NCI-H2171 (cell line): ENCODE measurements around the gene MYO5B.
"Not testable (repeated sequence)": the region's sequence is repeated elsewhere in the genome, so short reads cannot be mapped to it uniquely, and the experiment has no call there.

ENCODE experiments used
- DNase-seq: peaks from one replicate; lab custom pipeline; 2025; lab: John Stamatoyannopoulos, UW

The MYO5B gene

DNA sequence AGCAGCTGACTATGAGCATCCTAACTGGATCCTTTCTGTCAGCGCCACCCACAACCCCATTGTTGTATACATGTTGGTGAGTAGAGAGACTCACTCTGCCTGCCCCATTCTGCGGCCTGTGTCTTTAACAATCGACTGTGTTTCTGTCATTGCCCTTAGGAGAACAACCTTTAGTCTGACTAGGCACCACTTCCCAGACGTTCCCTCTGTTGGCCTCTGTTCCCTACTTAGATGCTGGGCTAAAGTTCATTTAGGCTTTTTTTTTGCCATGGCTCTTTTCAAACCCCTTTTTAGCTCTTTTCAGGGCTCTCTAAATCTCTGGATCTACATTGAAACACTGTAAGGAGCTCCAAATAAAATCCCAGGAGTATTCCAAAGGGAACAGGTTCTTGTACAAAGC, 361.1 kb downstream of the MYO5B start:
- DNase-seq: no peak

DNA sequence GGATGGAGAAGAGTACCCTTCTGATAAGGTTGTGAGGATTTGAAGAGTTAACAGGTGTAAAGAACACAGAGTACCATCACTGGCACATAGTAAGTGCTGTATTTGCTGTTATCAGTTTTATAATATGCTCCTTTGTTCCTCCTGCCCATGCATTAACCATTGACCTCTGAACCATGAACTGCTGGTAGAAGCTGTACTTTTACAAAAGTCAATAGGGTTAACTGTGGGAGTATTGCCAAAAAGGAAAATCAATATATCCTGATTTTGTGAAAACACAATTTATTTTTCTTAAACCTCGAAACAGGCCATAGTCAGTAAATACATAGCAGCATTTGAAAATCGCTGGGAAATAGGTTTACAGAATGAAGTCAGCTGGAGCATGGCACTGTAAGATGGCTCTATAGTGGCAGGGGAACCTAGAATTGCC, 362.7 kb downstream of the MYO5B start:
- DNase-seq: no peak

DNA sequence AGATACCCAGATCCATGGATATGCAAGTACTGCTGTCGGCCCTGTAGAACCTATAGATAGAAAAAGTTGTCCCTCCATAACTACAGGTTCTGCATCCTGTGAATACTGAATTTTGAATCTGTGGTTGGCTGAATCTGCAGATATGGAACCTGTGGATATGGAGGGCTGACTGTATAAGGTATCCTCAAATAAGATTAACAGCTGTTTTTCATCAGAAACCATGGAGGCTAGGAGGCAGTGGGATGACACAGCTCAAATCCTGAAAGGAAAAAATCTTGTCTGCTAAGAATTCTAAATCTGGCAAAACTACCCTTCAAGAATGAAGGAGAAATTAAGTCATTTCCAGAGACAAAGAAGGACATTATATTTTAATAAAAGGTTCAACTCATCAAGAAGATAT, 367.0 kb downstream of the MYO5B start:
- no peak for DNase-seq

DNA sequence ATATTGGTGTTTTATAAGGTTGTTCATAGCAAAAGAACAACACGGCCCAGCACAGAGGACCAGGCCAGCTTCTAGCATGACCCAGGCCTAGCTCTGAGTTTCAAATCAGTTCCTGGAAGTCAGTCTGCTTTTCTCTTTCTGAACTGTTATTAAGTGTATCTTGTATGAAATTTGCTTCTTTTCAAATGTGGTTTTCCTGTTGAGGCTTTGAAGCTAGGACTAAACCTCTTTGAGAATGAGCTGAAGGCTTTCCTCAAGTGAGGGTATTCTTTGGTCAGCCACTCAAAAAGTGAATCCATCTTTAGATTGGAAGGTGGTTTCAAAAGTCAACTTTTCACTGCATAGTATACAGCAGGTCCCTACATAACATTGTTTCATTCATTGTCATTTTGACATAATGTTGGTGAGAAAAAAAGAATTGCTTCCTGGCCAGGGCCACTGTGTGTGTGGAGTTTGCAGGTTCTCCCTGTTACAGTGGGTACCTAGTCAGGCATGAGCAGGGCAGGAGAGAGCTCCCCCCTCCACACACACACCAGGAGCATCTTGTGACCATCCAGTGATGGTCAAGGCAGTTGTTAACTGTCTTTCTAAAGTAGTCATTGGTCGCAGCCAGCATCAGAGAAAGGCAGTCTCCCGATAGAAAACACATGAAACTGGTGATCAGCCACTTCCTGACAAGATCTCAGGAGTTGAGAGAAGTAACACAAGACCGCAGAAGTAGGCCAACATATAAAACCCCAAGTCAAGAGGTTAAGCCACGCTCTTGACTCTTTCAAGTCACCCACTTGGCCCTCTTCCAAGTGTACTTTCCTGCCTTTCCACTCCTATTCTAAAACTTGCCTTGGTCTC, 374.9 kb downstream of the MYO5B start:
- DNase-seq: no peak

DNA sequence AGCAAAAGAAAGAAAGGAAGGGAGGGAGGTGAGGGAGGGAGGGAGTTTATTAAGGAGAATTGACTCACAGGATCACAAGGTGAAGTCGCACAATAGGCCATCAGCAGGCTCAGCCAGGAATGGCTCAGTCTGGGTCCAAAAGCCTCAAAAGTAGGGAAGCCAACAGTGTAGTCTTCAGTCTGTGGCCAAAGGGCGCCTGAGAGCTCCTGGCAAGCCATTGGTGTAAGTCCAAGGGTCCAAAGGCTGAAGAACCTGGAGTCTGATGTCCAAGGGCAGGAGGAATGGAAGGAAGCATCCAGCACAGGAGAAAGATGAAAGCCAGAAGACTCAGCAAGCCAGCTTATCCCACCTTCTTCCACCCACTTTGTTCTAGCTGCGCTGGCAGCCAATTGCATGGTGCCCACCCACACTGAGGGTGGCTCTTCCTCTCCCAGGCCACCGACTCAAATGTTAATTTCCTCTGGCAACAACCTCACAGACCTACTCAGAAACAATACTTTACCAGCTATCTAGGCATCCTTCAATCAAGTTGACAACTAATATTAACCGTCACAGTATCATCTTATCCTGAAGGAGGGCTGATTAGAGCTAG, 375.8 kb downstream of the MYO5B start:
- DNase-seq: no peak

DNA sequence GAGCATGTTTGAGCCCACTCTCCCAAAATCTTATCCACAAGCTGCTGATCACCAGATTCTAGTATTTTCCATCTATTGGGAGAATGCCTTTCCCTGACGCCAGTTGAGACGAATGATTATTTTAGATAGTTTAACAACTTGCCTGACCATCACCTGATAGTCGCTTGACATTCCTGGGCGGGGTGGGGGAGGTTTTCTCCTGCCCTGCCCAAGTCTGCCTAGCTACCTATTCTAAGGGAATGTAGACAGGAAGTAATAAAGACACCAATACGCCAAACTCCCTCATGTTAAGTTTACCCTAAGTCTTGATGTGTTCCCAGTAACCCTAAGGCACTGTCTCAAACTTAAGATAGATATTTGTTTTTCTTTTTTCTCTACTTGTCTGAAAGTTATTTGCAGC, 377.0 kb downstream of the MYO5B start:
- DNase-seq: no peak

DNA sequence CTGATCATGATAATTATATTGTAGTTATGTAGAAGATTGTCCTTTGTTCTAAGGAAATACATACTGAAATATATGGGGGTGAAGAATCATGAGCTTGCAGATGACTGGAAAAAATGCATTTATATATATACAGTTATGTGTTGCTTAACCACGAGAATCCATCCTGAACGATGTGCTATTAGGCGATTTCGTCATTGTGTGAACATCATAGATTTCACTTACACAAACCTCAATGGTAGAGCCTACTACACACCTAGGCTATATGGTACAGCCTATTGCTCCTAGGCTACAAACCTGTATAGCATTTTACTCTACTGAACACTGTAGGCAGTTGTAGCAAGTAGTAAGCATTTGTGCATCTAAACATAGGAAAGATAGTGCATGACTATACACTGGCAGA, 379.0 kb downstream of the MYO5B start:
- no peak for DNase-seq

DNA sequence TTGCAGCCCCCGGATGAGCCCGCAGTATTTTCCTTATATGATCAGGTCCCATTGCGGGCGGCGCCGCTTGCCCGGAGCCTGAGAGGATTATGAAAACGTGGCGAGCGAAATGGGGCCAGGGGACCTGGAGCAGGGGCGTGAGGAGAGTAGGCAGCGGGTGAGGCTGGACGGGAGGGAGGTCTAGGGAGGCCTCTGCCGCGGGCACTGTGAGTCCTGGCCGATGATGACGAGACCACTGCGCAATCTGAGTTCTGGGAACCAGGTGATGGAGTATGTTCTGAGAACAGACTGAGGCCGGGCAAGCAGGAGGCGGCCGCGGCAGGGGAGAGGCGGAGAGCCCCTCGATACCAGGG, 380.8 kb downstream of the MYO5B start:
- peak; percentile 66 for DNase-seq

DNA sequence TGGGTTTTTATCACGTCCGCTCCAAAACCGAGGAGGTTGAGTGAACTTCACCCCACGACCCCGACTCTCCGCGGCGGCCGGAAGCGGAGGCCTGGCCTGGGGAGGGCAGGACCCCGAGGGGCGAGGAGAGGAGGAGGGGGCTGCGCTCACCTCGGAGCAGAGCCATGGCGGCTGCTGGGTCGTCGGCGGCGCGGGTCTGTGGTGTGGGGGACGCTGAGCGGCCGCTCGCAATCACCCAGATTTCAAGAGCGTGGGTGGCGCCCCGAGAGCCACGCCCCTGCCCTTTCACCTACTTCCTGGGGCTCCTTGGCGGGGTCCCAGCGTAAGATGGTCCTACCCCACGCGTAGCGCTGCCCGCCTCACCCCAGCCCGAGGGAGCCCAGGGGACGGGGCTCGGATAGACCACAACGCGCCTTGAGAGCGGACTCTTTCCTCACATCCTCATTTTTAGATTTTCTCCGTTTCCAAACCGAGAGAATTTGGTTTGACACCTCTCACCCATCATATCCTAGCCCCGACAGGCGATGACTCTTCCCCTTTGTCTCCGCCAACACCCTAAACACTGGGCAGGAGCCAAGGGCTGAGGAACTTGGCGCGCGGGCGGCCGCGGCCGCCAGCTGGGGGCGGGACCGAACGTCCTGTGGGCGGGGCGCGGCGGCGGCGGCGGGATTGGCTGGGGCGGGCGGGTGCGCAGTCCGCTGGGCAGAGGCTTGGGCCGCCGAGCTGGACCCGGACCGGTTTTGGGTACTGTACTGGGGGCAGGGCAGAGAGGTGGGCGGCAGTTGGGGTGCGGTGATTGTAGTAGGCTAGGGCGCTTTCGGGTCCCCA, 381.4 kb downstream of the MYO5B start, which contains the start of gene ACAA2:
ACAA2 (minus strand) TSS at position 215 of the 828 bp plus-strand sequence; CDS start at position 166, 49 bp downstream.
- peak; percentile 80 for DNase-seq

DNA sequence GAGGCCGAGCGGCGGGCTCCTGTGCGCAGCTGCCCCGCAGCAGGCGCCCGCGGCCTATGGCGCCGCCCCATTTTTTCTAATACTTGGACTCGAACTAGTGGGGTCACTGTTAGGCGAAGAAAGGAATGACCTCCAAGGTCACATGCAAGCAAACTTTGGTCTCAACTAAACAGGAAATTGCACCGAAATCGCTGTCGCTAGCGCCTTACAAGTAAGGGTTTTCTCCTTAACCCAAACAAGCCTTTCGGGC, 382.0 kb downstream of the MYO5B start:
- no peak for DNase-seq

DNA sequence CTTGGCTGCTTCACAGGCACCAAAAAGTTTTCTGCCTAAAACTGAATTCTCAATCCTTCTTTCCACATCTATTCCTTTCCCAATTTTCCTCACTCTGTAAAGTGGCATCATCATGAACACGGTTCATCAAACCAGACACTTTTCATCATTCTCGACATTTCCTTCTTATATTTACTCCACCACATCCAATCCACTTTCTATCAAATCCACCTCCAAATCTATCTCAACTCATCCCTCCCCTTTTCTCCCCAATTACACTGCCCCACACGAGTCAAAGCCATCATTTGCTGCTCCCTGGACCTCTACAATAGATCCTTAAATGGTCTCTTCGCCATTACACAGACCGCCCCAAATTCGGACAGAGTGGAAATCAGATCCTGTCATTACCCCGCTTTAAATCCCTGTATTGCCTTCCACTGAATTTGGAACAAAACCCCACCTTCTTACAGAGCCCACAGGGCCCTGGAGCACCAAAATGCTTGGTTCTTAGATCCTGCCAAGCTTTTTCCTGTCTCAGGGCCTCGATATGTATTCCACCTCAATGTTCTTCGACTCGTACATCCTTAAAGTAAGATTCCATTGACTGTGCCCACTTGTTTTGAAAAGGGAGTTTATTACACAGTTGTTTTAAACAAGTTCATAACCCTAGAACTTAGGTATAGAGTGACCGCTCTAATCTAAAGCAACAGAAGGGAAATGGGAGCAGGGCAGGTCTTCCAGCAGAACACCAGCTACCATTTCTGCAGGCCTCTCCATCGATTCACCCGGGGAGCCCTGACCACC, 382.5 kb downstream of the MYO5B start:
- no peak for DNase-seq

DNA sequence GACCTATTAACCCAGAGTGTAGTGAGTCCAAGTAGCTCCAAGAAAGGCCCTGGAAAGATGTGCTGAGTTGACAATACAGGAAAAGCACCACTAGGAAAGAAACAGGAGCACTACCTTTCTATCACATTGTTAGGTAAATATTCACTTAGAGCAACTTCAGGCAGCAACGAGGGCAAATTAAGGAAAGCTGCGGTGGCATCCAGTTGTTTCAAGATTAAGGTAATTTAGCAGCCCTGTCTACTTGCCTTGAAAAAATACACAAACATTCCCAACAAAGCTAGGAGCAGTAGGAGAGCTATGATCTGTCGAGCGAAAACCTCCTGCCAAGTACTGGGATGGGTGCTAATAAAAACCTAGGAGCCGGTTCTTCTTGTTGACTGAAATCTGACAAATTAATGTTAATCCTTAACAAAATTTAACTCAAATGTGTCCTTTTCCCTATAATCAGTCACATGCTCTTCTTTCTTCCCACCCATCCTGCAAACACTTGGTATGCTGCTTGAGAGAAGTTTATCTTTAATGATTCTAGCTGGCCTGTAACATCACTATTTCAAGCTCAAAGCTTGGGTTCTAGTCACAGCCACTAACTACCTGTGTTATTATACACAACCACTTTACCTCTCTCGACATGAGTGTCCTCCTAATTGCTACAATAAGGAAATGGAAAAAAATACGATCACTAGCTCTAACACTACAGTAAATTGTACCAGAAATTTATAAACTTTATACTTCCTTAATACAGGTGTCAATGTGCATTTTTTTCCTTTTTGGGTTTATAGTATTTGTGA, 383.6 kb downstream of the MYO5B start:
- no peak for DNase-seq

DNA sequence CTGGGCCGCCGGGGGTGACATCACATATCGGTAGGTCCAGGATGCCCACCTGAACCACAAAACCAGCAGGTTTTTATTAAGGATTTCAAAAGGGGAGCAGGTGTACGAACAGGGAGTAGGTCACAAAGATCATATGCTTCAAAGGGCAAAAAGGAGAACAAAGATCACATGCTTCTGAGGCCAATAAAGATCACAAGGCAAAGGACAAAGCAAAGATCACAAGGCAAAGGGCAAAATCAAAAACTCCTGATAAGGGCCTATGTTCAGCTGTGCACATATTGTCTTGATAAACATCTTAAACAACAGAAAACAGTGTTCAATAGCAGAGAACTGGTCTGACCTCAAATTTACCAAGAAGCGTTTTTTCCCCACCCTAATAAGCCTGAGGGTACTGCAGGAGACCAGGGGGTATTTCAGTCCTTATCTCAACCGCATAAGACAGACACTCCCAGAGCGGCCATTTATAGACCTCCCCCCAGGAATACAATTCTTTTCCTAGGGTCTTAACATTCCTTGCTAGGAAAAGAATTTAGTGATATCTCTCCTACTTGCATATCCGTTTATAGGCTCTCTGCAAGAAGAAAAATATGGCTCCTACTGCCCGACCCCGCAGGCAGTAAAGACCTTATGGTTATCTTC, 386.3 kb downstream of the MYO5B start:
- not testable (repeated sequence) for DNase-seq

DNA sequence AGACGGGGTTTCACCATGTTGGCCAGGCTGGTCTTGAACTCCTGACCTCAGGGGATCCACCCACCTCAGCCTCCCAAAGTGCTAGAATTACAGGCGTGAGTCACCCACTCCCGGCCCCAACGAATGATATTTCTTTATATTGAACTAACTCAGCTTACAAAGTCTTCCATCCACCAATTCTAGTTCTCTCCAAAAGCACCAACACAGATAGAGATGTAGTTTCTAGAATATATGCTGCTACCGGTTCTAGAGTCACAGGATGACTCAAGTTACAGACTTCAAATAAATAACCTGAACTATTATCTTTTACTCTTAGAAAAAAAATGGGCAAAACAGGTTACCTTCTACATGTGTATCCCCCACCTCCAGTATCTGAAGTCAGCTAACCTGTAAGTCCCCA, 390.9 kb downstream of the MYO5B start:
- no peak for DNase-seq

DNA sequence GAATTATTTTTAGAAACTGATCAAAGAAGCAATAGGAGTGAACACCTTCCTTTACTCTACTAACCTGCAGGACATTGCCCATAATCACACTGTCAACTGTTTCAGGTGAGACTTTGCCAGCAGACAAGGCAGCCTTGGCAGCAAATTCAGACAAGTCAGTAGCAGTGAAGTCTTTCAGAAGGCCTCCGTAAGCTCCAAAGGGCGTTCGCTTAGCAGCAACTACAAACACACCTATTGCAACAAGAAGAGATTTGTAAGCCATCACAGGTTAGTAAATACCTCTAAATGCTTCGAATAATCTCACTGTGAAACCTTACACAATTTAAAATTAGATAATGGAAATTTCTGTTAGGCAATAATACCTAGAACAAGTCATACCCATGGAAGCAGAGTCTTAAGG, 392.3 kb downstream of the MYO5B start:
- DNase-seq: no peak

DNA sequence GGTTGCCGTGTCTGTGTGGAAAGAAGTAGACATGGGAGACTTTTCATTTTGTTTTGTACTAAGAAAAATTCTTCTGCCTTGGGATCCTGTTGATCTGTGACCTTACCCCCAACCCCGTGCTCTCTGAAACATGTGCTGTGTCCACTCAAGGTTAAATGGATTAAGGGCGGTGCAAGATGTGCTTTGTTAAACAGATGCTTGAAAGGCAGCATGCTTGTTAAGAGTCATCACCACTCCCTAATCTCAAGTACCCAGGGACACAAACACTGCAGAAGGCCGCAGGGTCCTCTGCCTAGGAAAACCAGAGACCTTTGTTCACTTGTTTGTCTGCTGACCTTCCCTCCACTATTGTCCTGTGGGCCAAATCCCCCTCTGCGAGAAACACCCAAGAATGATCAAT, 394.5 kb downstream of the MYO5B start:
- not testable (repeated sequence) for DNase-seq

DNA sequence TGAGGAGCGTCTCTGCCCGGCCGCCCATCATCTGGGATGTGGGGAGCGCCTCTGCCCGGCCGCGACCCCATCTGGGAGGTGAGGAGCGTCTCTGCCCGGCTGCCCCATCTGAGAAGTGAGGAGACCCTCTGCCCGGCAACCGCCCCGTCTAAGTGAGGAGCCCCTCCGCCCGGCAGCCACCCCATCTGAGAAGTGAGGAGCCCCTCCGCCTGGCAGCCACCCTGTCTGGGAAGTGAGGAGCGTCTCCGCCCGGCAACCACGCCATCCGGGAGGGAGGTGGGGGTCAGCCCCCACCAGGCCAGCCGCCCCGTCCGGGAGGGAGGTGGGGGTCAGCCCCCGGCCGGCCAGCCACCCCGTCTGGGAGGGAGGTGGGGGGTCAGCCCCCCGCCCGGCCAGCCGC, 395.1 kb downstream of the MYO5B start:
- not testable (repeated sequence) for DNase-seq

DNA sequence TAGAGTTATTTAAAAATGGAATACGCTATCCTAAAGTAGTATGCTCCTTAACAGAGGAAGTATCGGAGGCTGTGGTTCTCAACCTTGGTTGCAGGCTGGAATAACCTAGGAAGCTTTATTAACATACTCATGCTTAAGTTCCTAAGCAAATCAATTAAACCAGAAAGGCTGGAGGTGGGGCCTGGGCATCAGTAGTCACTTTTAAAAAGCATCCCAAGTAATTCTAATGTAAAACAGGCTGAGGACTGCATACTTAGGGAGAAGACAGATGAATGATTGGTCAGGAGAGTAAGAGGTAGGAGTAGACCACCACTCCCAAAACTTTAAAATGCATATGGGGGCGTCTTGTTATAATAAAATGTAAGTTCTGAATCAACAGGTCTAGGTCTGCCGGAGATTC, 396.9 kb downstream of the MYO5B start:
- no peak for DNase-seq

DNA sequence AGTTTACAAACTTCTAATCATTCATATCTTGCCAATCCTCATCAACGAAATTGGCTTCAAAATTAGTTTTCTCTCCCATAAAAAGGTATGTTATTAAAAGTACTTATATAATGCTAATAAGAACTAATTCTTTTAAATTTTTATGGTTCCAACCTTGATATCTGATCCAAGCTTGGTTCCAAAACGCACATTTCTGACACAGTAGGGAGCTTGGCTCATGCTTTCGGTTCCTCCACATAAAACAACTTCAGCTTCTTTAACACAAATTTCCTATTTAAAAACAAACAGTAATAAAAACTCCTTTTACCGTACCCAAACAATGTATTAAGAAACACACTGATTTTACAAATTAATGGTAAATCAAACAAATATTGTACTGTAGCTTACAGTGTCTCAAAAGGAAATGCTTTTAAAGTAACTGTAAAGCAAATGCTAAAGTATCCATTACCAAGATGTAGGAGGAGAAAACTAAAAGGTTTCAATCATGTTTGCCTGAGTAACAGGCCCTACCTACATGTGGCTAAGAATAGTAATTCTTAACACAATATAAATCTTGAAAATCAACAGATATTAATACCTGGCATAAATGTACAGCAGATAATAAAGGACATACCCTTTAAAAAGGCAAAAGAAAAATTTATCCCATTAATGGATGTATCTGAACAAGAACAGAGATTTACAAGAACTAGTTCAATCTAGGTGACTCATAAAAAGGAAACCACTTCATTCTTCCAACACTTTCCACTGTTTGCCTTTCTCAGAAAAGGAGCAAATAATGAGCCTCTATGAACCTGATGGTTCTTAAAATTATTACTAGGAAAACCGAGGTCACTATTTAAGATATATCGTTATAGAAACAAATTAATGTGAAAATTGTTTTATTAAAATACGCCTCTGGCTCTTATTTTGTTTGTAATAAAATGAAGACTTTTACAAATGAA, 399.1 kb downstream of the MYO5B start:
- DNase-seq: no peak

DNA sequence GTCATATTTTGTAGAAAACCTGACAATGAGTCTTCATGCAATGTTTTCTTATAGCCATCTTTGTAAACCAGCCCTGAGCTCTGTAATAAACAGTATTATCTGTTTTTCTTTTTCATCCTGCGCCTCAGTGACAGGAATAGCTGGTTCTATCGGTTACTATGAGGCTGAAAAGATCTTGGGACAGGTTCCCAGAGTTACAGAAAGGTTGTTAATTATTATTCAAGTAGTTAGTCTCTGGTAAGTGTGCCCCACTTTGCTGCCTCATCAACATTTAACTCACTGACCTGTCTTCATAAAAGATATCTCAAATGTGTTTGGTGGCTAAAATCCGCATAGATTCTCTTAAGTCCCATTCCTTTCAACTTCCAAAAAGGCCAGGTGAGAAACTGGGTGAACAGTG, 400.2 kb downstream of the MYO5B start:
- no peak for DNase-seq
